SK-N-SH treated with all-trans-retinoic acid at 6 μM for 48 hours (cell line): ENCODE measurements around the gene FRMD4A.

Source experiments
- ARNTL ChIP-seq: fragments of 450-650 bp; formaldehyde crosslinking; IDR thresholded peaks from 2 replicates; pipeline ENCODE4 v1.5.0; 2020; ENCODE audit warnings: low read depth, mild to moderate bottlenecking, moderate library complexity, borderline replicate concordance
- ESRRG ChIP-seq: fragments of 250-450 bp; sonication (Bioruptor Pico); IDR thresholded peaks from 2 replicates; pipeline ENCODE4 v1.6.1; 2021; ENCODE audit warnings: mild to moderate bottlenecking
- OSR1 ChIP-seq: fragments of 250-450 bp; sonication (Bioruptor Pico); IDR thresholded peaks from 2 replicates; pipeline ENCODE4 v1.8.0; 2022; ENCODE audit warnings: moderate library complexity, mild to moderate bottlenecking, inconsistent platforms
- RARB ChIP-seq: fragments of 250-450 bp; sonication (Bioruptor Pico); IDR thresholded peaks from 2 replicates; pipeline ENCODE4 v1.8.0; 2021; ENCODE audit warnings: mild to moderate bottlenecking, moderate library complexity
- SNAI2 ChIP-seq: fragments of 250-450 bp; sonication (Bioruptor Pico); IDR thresholded peaks from 2 replicates; pipeline ENCODE4 v1.5.0; 2020; ENCODE audit warnings: mild to moderate bottlenecking, moderate library complexity
- TOX ChIP-seq: fragments of 250-450 bp; sonication (Bioruptor Pico); IDR thresholded peaks from 2 replicates; pipeline ENCODE4 v1.8.0; 2021; ENCODE audit warnings: mild to moderate bottlenecking, moderate library complexity, borderline replicate concordance
- ZC3H10 ChIP-seq: fragments of 250-450 bp; sonication (Bioruptor Pico); IDR thresholded peaks from 2 replicates; pipeline ENCODE4 v1.5.1; 2021; ENCODE audit warnings: mild to moderate bottlenecking, moderate library complexity
- ZFP3 ChIP-seq: fragments of 250-450 bp; sonication (Bioruptor Pico); IDR thresholded peaks from 2 replicates; pipeline ENCODE4 v1.5.0; 2020; ENCODE audit warnings: mild to moderate bottlenecking, moderate library complexity
- ZFP30 ChIP-seq: fragments of 450-650 bp; formaldehyde crosslinking; IDR thresholded peaks from 2 replicates; pipeline ENCODE4 v1.5.0; 2022; ENCODE audit warnings: mild to moderate bottlenecking, moderate library complexity
- ZNF70 ChIP-seq: fragments of 450-650 bp; formaldehyde crosslinking; IDR thresholded peaks from 2 replicates; pipeline ENCODE4 v1.5.0; 2020; ENCODE audit warnings: mild to moderate bottlenecking, moderate library complexity
- TF ChIP-seq, protein P1 (sequence below): fragments of 250-450 bp; sonication (Bioruptor Pico); IDR thresholded peaks from 2 replicates; pipeline ENCODE4 v1.8.0; 2020; ENCODE audit warnings: mild to moderate bottlenecking, moderate library complexity, borderline replicate concordance
- TF ChIP-seq, protein P2 (sequence below): fragments of 250-450 bp; sonication (Bioruptor Pico); IDR thresholded peaks from 2 replicates; pipeline ENCODE4 v1.5.1; 2021; ENCODE audit warnings: mild to moderate bottlenecking, moderate library complexity
- TF ChIP-seq, protein P3 (sequence below): fragments of 250-450 bp; sonication (Bioruptor Pico); IDR thresholded peaks from 2 replicates; pipeline ENCODE4 v1.5.1; 2020; ENCODE audit warnings: low read depth, mild to moderate bottlenecking, moderate library complexity
- TF ChIP-seq, protein P4 (sequence below): fragments of 250-450 bp; sonication (Bioruptor Pico); IDR thresholded peaks from 2 replicates; pipeline ENCODE4 v1.5.0; 2020; ENCODE audit warnings: mild to moderate bottlenecking, moderate library complexity

DNA sequence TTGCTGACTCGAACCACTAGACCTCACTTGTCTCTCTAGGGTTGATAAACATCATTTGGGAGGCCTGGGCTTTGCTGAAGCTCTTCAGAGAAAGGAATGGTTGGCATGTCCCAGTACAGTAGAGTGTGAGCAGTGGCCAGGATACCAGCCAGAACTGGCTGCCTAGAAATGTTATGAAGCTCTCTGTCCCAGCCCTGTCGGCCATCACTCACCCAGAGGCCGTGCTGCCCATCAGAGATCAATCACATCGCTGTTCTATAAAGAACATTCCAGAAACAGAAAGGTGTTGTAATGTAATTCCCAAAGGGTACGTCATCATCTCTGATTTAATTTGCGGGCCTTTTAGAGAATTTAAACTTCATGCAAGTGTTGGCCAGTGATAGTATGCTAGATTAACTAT is 632.5 kb downstream of the FRMD4A start:
- TF ChIP-seq ESRRG (CRISPR knock-in tag) (no peak), ARNTL (CRISPR knock-in tag) (no peak), ZC3H10 (CRISPR knock-in tag) (no peak), OSR1 (no peak), RARB (CRISPR knock-in tag) (no peak), ZFP30 (no peak), ZFP3 (CRISPR knock-in tag) (no peak), SNAI2 (no peak), ZNF70 (CRISPR knock-in tag) (no peak), TOX (CRISPR knock-in tag) (no peak)
- TF ChIP-seq, protein P1, sequence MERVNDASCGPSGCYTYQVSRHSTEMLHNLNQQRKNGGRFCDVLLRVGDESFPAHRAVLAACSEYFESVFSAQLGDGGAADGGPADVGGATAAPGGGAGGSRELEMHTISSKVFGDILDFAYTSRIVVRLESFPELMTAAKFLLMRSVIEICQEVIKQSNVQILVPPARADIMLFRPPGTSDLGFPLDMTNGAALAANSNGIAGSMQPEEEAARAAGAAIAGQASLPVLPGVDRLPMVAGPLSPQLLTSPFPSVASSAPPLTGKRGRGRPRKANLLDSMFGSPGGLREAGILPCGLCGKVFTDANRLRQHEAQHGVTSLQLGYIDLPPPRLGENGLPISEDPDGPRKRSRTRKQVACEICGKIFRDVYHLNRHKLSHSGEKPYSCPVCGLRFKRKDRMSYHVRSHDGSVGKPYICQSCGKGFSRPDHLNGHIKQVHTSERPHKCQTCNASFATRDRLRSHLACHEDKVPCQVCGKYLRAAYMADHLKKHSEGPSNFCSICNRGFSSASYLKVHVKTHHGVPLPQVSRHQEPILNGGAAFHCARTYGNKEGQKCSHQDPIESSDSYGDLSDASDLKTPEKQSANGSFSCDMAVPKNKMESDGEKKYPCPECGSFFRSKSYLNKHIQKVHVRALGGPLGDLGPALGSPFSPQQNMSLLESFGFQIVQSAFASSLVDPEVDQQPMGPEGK (CRISPR knock-in tag): no peak
- TF ChIP-seq, protein P2, sequence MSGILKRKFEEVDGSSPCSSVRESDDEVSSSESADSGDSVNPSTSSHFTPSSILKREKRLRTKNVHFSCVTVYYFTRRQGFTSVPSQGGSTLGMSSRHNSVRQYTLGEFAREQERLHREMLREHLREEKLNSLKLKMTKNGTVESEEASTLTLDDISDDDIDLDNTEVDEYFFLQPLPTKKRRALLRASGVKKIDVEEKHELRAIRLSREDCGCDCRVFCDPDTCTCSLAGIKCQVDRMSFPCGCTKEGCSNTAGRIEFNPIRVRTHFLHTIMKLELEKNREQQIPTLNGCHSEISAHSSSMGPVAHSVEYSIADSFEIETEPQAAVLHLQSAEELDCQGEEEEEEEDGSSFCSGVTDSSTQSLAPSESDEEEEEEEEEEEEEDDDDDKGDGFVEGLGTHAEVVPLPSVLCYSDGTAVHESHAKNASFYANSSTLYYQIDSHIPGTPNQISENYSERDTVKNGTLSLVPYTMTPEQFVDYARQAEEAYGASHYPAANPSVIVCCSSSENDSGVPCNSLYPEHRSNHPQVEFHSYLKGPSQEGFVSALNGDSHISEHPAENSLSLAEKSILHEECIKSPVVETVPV (CRISPR knock-in tag): no peak
- TF ChIP-seq, protein P3, sequence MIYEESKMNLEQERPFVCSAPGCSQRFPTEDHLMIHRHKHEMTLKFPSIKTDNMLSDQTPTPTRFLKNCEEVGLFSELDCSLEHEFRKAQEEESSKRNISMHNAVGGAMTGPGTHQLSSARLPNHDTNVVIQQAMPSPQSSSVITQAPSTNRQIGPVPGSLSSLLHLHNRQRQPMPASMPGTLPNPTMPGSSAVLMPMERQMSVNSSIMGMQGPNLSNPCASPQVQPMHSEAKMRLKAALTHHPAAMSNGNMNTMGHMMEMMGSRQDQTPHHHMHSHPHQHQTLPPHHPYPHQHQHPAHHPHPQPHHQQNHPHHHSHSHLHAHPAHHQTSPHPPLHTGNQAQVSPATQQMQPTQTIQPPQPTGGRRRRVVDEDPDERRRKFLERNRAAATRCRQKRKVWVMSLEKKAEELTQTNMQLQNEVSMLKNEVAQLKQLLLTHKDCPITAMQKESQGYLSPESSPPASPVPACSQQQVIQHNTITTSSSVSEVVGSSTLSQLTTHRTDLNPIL (CRISPR knock-in tag): no peak
- TF ChIP-seq, protein P4, sequence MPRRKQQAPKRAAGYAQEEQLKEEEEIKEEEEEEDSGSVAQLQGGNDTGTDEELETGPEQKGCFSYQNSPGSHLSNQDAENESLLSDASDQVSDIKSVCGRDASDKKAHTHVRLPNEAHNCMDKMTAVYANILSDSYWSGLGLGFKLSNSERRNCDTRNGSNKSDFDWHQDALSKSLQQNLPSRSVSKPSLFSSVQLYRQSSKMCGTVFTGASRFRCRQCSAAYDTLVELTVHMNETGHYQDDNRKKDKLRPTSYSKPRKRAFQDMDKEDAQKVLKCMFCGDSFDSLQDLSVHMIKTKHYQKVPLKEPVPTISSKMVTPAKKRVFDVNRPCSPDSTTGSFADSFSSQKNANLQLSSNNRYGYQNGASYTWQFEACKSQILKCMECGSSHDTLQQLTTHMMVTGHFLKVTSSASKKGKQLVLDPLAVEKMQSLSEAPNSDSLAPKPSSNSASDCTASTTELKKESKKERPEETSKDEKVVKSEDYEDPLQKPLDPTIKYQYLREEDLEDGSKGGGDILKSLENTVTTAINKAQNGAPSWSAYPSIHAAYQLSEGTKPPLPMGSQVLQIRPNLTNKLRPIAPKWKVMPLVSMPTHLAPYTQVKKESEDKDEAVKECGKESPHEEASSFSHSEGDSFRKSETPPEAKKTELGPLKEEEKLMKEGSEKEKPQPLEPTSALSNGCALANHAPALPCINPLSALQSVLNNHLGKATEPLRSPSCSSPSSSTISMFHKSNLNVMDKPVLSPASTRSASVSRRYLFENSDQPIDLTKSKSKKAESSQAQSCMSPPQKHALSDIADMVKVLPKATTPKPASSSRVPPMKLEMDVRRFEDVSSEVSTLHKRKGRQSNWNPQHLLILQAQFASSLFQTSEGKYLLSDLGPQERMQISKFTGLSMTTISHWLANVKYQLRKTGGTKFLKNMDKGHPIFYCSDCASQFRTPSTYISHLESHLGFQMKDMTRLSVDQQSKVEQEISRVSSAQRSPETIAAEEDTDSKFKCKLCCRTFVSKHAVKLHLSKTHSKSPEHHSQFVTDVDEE (CRISPR knock-in tag): no peak
